Naive thymus-derived CD4-positive, alpha-beta T cell (primary cell): ENCODE results near the gene SORCS1. TPM values are rescaled to one million over a fixed set of nuclear protein-coding genes. Genes with fewer than 3 reads are reported as not detected.
"Not testable (repeated sequence)": the region's sequence is repeated elsewhere in the genome, so short reads cannot be mapped to it uniquely, and the experiment has no call there.

Experiments used
- ATAC-seq: fragments of 150-1000 bp; cut with Tn5 transposase; 2 replicates; pipeline ENCODE4 v1.10.0; 2021; ENCODE audit warnings: mild to moderate bottlenecking, moderate library complexity
- CTCF ChIA-PET: fragments of 350-600 bp; sonication (Branson Sonifier 250); formaldehyde crosslinking; loops from one replicate; lab custom pipeline; 2021; ENCODE audit warnings: antibody characterized with exemption; lab: Charles Lee
- POLR2A ChIA-PET: fragments of 350-600 bp; sonication (Branson Sonifier 250); formaldehyde crosslinking; loops from one replicate; lab custom pipeline; 2021; ENCODE audit warnings: antibody characterized with exemption, inconsistent platforms; lab: Charles Lee
- DNase-seq, 9 donors: peaks; one replicate each; pipeline versions ENCODE4 v3.0.0 to v3.0.0-alpha.2; 2020 to 2022; ENCODE audit warnings: mixed read lengths in 1 of 9
- H3K27ac ChIP-seq: one replicate; pipeline ENCODE4 v1.7.0; 2013; ENCODE audit warnings: mild to moderate bottlenecking, low read depth, low read length, moderate library complexity
- H3K27me3 ChIP-seq, 2 donors: one replicate each; pipeline ENCODE4 v1.7.0; 2013; ENCODE audit warnings: low read length in 2 of 2, mild to moderate bottlenecking in 2 of 2, moderate library complexity in 2 of 2; ENCODE audit not compliant: control insufficient read depth in 2 of 2, insufficient read depth in 2 of 2
- H3K36me3 ChIP-seq, 3 experiments: 1 replicate in 2 of 3; 2 replicates in 1 of 3; pipeline ENCODE4 v1.7.0; 2013; ENCODE audit warnings: low read length in 3 of 3, mild to moderate bottlenecking in 3 of 3, moderate library complexity in 1 of 3; ENCODE audit not compliant: insufficient read depth in 3 of 3, control insufficient read depth in 2 of 3
- H3K4me1 ChIP-seq, 2 donors: one replicate each; pipeline ENCODE4 v1.7.0; 2013; ENCODE audit warnings: low read length in 2 of 2, mild to moderate bottlenecking in 2 of 2, moderate library complexity in 1 of 2; ENCODE audit not compliant: control insufficient read depth in 2 of 2, insufficient read depth in 2 of 2
- H3K4me3 ChIP-seq: 2 replicates; pipeline ENCODE4 v1.7.0; 2013; ENCODE audit warnings: mild to moderate bottlenecking, low read length
- H3K9me3 ChIP-seq, 3 experiments: 1 replicate in 2 of 3; 2 replicates in 1 of 3; pipeline ENCODE4 v1.7.0; 2013; ENCODE audit warnings: low read length in 3 of 3; ENCODE audit not compliant: control insufficient read depth in 2 of 3
- H3K27ac Mint-ChIP-seq, 9 donors: one replicate each; pipeline ENCODE4 v1.8.0; 2020 to 2022; ENCODE audit warnings: mixed read lengths in 9 of 9, mild to moderate bottlenecking in 8 of 9, moderate library complexity in 5 of 9, inconsistent platforms in 2 of 9
- H3K27me3 Mint-ChIP-seq, 5 donors: one replicate each; pipeline ENCODE4 v1.8.0; 2021 to 2022; ENCODE audit warnings: mixed read lengths in 5 of 5, mild to moderate bottlenecking in 1 of 5
- H3K36me3 Mint-ChIP-seq, 5 donors: one replicate each; pipeline ENCODE4 v1.8.0; 2020 to 2022; ENCODE audit warnings: mixed read lengths in 5 of 5, mild to moderate bottlenecking in 3 of 5, inconsistent platforms in 1 of 5
- H3K4me1 Mint-ChIP-seq, 7 donors: one replicate each; pipeline ENCODE4 v1.8.0; 2020 to 2022; ENCODE audit warnings: mixed read lengths in 7 of 7, mild to moderate bottlenecking in 3 of 7, inconsistent platforms in 1 of 7
- H3K4me3 Mint-ChIP-seq, 10 donors: one replicate each; pipeline ENCODE4 v1.8.0; 2020 to 2022; ENCODE audit warnings: mild to moderate bottlenecking in 10 of 10, mixed read lengths in 10 of 10, moderate library complexity in 6 of 10, inconsistent platforms in 2 of 10
- H3K9me3 Mint-ChIP-seq, 11 donors: one replicate each; pipeline ENCODE4 v1.8.0; 2020 to 2022; ENCODE audit warnings: mixed read lengths in 11 of 11, mild to moderate bottlenecking in 4 of 11, inconsistent platforms in 1 of 11, moderate library complexity in 1 of 11
- intact Hi-C, 2 donors: fragments of 100-400 bp; cut with micrococcal nuclease; formaldehyde crosslinking; loops; one replicate each; pipeline ENCODE4 v1.15.1; 2023
- polyA plus RNA-seq, 2 donors: library from polyadenylated mRNA; unstranded; fragments of 300-500 nt; fragmentation: Illumina TruSeq; gene quantifications; one replicate each; pipeline ENCODE4 v1.2.3, GENCODE V29; 2021
- total RNA-seq, 6 experiments: library from RNA in 5 of 6; stranded (reverse) in 5 of 6; gene quantifications; 1 replicate in 5 of 6; 2 replicates in 1 of 6; pipeline ENCODE4 v1.2.3 and lab custom pipeline; 2021 to 2026

The SORCS1 gene
- total and polyA plus RNA-seq, 7 experiments from 2014 or later: not detected

- DNase-seq, intact Hi-C loops, H3K27me3 Mint-ChIP-seq, H3K36me3 ChIP-seq, H3K27ac Mint-ChIP-seq, POLR2A ChIA-PET, H3K4me3 ChIP-seq, H3K9me3 Mint-ChIP-seq, H3K27me3 ChIP-seq, CTCF ChIA-PET, ATAC-seq, H3K9me3 ChIP-seq, H3K27ac ChIP-seq, H3K4me1 ChIP-seq, H3K4me1 Mint-ChIP-seq, H3K4me3 Mint-ChIP-seq, H3K36me3 Mint-ChIP-seq: not testable (repeated sequence)
Observed at GRCh38 chr10:107024033-107024432, 140.5 kb downstream of the SORCS1 start.

GRCh38 chr10:107022600-107023354 lies 141.7 kb downstream of the SORCS1 start:
- Histone ChIP-seq H3K4me1 (no peaks in the 10 kb centered on the region), H3K27ac (no peak overlapping the region), H3K4me3 (no peak overlapping the region), H3K36me3 (no peaks in the 10 kb centered on the region), H3K9me3 (no peaks in the 10 kb centered on the region), H3K27me3 (no peaks in the 10 kb centered on the region)
- ChIA-PET POLR2A (no interaction called here), CTCF (no interaction called here)
- Mint-ChIP-seq H3K4me1 (no peaks in the 10 kb centered on the region), H3K27ac (no peak overlapping the region), H3K9me3 (peaks cover 0 to 8% (median 3%) of the 10 kb centered on the region in 11 donors), H3K27me3 (no peaks in the 10 kb centered on the region), H3K4me3 (no peak overlapping the region), H3K36me3 (no peaks in the 10 kb centered on the region)
- DNase-seq (no peak), ATAC-seq (no peak)
- intact Hi-C loops: no loop called here

GRCh38 chr10:107019154-107019553 lies 145.4 kb downstream of the SORCS1 start:
- Mint-ChIP-seq H3K9me3 (peaks cover 0 to 11% (median 3%) of the 10 kb centered on the region in 11 donors), H3K27me3 (no peaks in the 10 kb centered on the region), H3K4me1 (no peaks in the 10 kb centered on the region), H3K27ac (no peak overlapping the region), H3K4me3 (no peak overlapping the region), H3K36me3 (no peaks in the 10 kb centered on the region)
- ChIA-PET POLR2A (no interaction called here), CTCF (no interaction called here)
- DNase-seq (no peak), ATAC-seq (no peak)
- H3K4me1 ChIP-seq: no peaks in the 10 kb centered on the region
- H3K36me3 ChIP-seq: no peaks in the 10 kb centered on the region
- no peak overlapping the region for H3K4me3 ChIP-seq
- no peaks in the 10 kb centered on the region for H3K27me3 ChIP-seq
- intact Hi-C loops: no loop called here
- no peaks in the 10 kb centered on the region for H3K9me3 ChIP-seq
- no peak overlapping the region for H3K27ac ChIP-seq

- H3K9me3 ChIP-seq: no peaks in the 10 kb centered on the region
- ChIA-PET POLR2A (no interaction called here), CTCF (no interaction called here)
- Mint-ChIP-seq H3K4me3 (no peak overlapping the region), H3K27me3 (no peaks in the 10 kb centered on the region), H3K9me3 (peaks cover 0 to 6% (median 3%) of the 10 kb centered on the region in 11 donors), H3K27ac (no peak overlapping the region), H3K4me1 (no peaks in the 10 kb centered on the region), H3K36me3 (no peaks in the 10 kb centered on the region)
- no peaks in the 10 kb centered on the region for H3K36me3 ChIP-seq
- no peaks in the 10 kb centered on the region for H3K27me3 ChIP-seq
- H3K27ac ChIP-seq: no peak overlapping the region
- intact Hi-C loops: no loop called here
- H3K4me1 ChIP-seq: no peaks in the 10 kb centered on the region
- no peak overlapping the region for H3K4me3 ChIP-seq
- DNase-seq: no peak
- ATAC-seq: no peak
Observed at GRCh38 chr10:107013258-107014006, 151.1 kb downstream of the SORCS1 start.

- CTCF ChIA-PET: no interaction called here
- intact Hi-C loops: no loop called here
Observed at GRCh38 chr10:107011992-107012391, 152.5 kb downstream of the SORCS1 start.

GRCh38 chr10:107011105-107011504 lies 153.4 kb downstream of the SORCS1 start:
- Mint-ChIP-seq H3K27ac (no peak overlapping the region), H3K4me1 (no peaks in the 10 kb centered on the region), H3K4me3 (no peak overlapping the region), H3K27me3 (no peaks in the 10 kb centered on the region), H3K36me3 (no peaks in the 10 kb centered on the region), H3K9me3 (peaks cover 0 to 7% (median 3%) of the 10 kb centered on the region in 11 donors)
- H3K27me3 ChIP-seq: no peaks in the 10 kb centered on the region
- CTCF ChIA-PET: no interaction called here
- H3K27ac ChIP-seq: no peak overlapping the region
- H3K4me3 ChIP-seq: no peak overlapping the region
- POLR2A ChIA-PET: no interaction called here
- H3K4me1 ChIP-seq: no peaks in the 10 kb centered on the region
- H3K36me3 ChIP-seq: no peaks in the 10 kb centered on the region
- intact Hi-C loops: no loop called here
- ATAC-seq: no peak
- no peaks in the 10 kb centered on the region for H3K9me3 ChIP-seq
- DNase-seq: no peak

More at GRCh38 chr10:107011992-107012391, 152.5 kb downstream of the SORCS1 start:
- ATAC-seq: no peak
- Mint-ChIP-seq H3K9me3 (peaks cover 0 to 6% (median 3%) of the 10 kb centered on the region in 11 donors), H3K36me3 (no peaks in the 10 kb centered on the region), H3K4me3 (no peak overlapping the region), H3K27ac (no peak overlapping the region), H3K4me1 (no peaks in the 10 kb centered on the region), H3K27me3 (no peaks in the 10 kb centered on the region)
- no peaks in the 10 kb centered on the region for H3K9me3 ChIP-seq
- POLR2A ChIA-PET: no interaction called here
- H3K27me3 ChIP-seq: no peaks in the 10 kb centered on the region
- no peaks in the 10 kb centered on the region for H3K4me1 ChIP-seq
- no peaks in the 10 kb centered on the region for H3K36me3 ChIP-seq
- no peak for DNase-seq
- H3K4me3 ChIP-seq: no peak overlapping the region
- no peak overlapping the region for H3K27ac ChIP-seq
